Activated T-helper 1 cell treated with anti-CD3 and anti-CD28 coated beads, Interleukin-12 subunit alpha, Interleukin-12 subunit beta, Interleukin-2, Interleukin-4 antibody, amounts not matched to agents 30 ng/mL and 10 ng/mL and 1 ng/mL, durations not matched to agents 14 hours and 24 hours and 36 hours (primary cell): ENCODE measurements around the gene JAKMIP2. TPM values are rescaled to one million over a fixed set of nuclear protein-coding genes. Genes with fewer than 3 reads are reported as not detected.

ENCODE experiments used
- DNase-seq: peaks from one replicate; pipeline ENCODE4 v3.0.0; 2021; ENCODE audit warnings: low spot score
- H3K27ac Mint-ChIP-seq: one replicate; pipeline ENCODE4 v1.8.0; 2021; ENCODE audit warnings: mild to moderate bottlenecking, mixed read lengths
- H3K27me3 Mint-ChIP-seq: one replicate; pipeline ENCODE4 v1.8.0; 2022; ENCODE audit warnings: mild to moderate bottlenecking, moderate library complexity, mixed read lengths; ENCODE audit not compliant: insufficient read depth
- H3K36me3 Mint-ChIP-seq: one replicate; pipeline ENCODE4 v1.8.0; 2021; ENCODE audit warnings: low read depth, mixed read lengths
- H3K4me1 Mint-ChIP-seq: one replicate; pipeline ENCODE4 v1.8.0; 2021; ENCODE audit warnings: low read depth, mixed read lengths
- H3K4me3 Mint-ChIP-seq: one replicate; pipeline ENCODE4 v1.8.0; 2021; ENCODE audit warnings: mild to moderate bottlenecking, moderate library complexity, mixed read lengths
- H3K9me3 Mint-ChIP-seq: one replicate; pipeline ENCODE4 v1.8.0; 2021; ENCODE audit warnings: mixed read lengths
- intact Hi-C: fragments of 100-400 bp; cut with micrococcal nuclease; formaldehyde crosslinking; loops from one replicate; pipeline ENCODE4 v1.15.1; 2024
- total RNA-seq: library from RNA; stranded (reverse); gene quantifications from 2 replicates; pipeline ENCODE4 v1.2.3, GENCODE V29; 2022

The JAKMIP2 gene
- total RNA-seq, 1 donor from 2014 or later, result 1.1 TPM

DNA sequence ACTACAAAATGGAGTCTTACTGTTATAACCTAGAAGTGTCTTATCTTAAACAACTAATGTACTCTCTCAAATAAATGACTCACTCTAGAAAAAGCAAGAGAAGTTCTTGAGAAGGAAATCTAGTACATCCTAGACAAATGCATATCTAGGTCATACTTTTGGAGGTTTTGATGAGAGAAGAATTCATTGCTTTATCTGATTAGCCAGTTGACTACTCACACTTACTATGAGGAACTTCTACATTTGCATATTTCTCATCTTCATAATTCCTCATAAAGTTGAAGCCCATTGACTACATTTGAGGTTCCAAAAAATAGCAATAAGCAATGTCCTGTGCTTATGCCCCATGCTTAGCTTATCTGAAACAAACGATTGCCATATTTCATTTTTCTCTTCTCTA, 2.8 kb downstream of the JAKMIP2 start:
- no peak for DNase-seq
- H3K4me3 Mint-ChIP-seq, result no peak overlapping the region
- intact Hi-C loops, result loop anchor here (5.0 kb wide), 1 partner anchor 603 kb away; the partner anchor contains the start of gene FBXO38
- H3K27me3 Mint-ChIP-seq, result peaks cover 6% of the 10 kb centered on the region
- H3K27ac Mint-ChIP-seq, result no peak overlapping the region
- H3K4me1 Mint-ChIP-seq, result peaks cover 24% of the 10 kb centered on the region
- H3K36me3 Mint-ChIP-seq, result no peaks in the 10 kb centered on the region
- H3K9me3 Mint-ChIP-seq, result peaks cover 14% of the 10 kb centered on the region

GRCh38 chr5:147776989-147777388, 5.5 kb downstream of the JAKMIP2 start:
- no peak for DNase-seq
- Mint-ChIP-seq H3K4me1 (peaks cover 19% of the 10 kb centered on the region), H3K9me3 (peaks cover 14% of the 10 kb centered on the region), H3K27me3 (no peaks in the 10 kb centered on the region), H3K4me3 (no peak overlapping the region), H3K36me3 (no peaks in the 10 kb centered on the region), H3K27ac (no peak overlapping the region)
- intact Hi-C loops, result no loop called here

GRCh38 chr5:147773587-147773986, 8.9 kb downstream of the JAKMIP2 start:
- Mint-ChIP-seq H3K9me3 (peaks cover 14% of the 10 kb centered on the region), H3K4me3 (no peak overlapping the region), H3K27ac (no peak overlapping the region), H3K36me3 (no peaks in the 10 kb centered on the region), H3K27me3 (peaks cover 2% of the 10 kb centered on the region), H3K4me1 (no peaks in the 10 kb centered on the region)
- DNase-seq, result no peak
- intact Hi-C loops, result no loop called here

DNA sequence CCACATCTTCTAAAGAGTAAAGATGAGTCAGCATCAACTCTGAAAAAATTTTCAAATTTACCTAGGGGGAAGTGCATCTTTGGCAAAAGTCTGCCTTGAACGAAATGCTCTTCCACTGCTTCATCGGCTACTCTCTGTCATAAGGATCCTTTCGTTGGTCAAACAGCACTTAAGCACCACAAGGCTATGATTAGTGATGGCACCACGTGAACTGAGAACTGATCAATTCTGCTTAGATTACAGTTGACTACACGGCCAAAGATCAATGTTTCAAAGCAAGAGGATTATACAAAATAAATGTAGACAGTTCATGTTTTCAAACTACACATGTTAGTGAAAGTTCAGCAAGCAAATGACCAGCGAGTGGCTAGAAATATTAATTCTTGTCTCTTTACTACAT, 9.4 kb downstream of the JAKMIP2 start:
- no peak for DNase-seq
- H3K4me3 Mint-ChIP-seq, result no peak overlapping the region

DNA sequence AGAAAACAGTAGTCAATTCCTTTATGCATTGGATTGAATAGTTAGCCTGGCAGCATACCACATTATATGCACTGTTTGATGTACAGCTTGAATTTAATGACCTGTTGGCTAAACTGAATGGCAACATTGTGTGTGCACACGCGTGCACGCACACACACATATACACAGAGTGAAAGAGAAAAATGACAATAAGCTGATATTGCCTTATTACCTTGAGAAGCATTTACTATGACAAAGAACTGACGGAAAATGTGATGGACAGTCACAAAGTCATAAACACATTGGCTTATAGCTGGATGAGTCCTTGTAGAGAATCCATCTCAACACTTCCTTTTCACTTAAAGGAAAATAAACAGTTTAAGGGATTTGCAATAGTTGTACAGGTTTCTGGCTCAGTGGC, 15.5 kb downstream of the JAKMIP2 start:
- H3K9me3 Mint-ChIP-seq, result no peaks in the 10 kb centered on the region
- no peak overlapping the region for H3K27ac Mint-ChIP-seq
- peaks cover 2% of the 10 kb centered on the region for H3K27me3 Mint-ChIP-seq
- no peak overlapping the region for H3K4me3 Mint-ChIP-seq
- H3K4me1 Mint-ChIP-seq, result no peaks in the 10 kb centered on the region
- H3K36me3 Mint-ChIP-seq, result no peaks in the 10 kb centered on the region
- no peak for DNase-seq
- intact Hi-C loops, result no loop called here

More for the DNA sequence above, 9.4 kb downstream of the JAKMIP2 start:
- H3K4me1 Mint-ChIP-seq, result no peaks in the 10 kb centered on the region
- intact Hi-C loops, result no loop called here
- H3K36me3 Mint-ChIP-seq, result no peaks in the 10 kb centered on the region
- no peak overlapping the region for H3K27ac Mint-ChIP-seq
- peaks cover 2% of the 10 kb centered on the region for H3K27me3 Mint-ChIP-seq
- H3K9me3 Mint-ChIP-seq, result peaks cover 14% of the 10 kb centered on the region

- Mint-ChIP-seq H3K27ac (no peak overlapping the region), H3K27me3 (no peaks in the 10 kb centered on the region), H3K36me3 (no peaks in the 10 kb centered on the region), H3K9me3 (no peaks in the 10 kb centered on the region), H3K4me3 (no peak overlapping the region), H3K4me1 (no peaks in the 10 kb centered on the region)
- DNase-seq, result no peak
- intact Hi-C loops, result no loop called here
Measured at GRCh38 chr5:147763791-147764525, 18.6 kb downstream of the JAKMIP2 start.

GRCh38 chr5:147760086-147760875, 22.2 kb downstream of the JAKMIP2 start:
- Mint-ChIP-seq H3K27me3 (no peaks in the 10 kb centered on the region), H3K4me1 (no peaks in the 10 kb centered on the region), H3K4me3 (no peak overlapping the region), H3K27ac (no peak overlapping the region), H3K9me3 (no peaks in the 10 kb centered on the region), H3K36me3 (no peaks in the 10 kb centered on the region)
- no peak for DNase-seq
- intact Hi-C loops, result no loop called here

- Mint-ChIP-seq H3K4me1 (no peaks in the 10 kb centered on the region), H3K27me3 (no peaks in the 10 kb centered on the region), H3K4me3 (no peak overlapping the region), H3K9me3 (no peaks in the 10 kb centered on the region), H3K27ac (no peak overlapping the region), H3K36me3 (no peaks in the 10 kb centered on the region)
- intact Hi-C loops, result no loop called here
- DNase-seq, result no peak
Measured at GRCh38 chr5:147759441-147759840, 23.1 kb downstream of the JAKMIP2 start.

DNA sequence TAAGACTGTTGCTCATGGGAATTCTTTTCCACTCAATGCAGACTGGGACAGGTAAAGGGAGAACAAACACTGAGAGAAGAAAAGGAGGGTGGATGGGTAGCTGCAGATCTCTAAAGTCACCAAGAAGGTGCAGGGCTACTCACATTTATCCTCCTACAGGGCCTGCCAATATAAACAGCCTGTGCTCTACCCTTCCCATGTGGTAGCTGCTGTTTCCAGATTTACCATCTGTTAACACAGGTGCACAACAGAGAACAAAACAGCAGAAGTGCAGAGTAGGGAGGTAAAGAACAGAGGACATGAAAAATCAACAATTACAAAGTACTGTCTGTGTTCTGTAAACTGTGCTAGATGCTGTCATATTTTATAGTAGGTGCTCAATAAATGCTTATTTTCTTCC, 26.0 kb downstream of the JAKMIP2 start:
- H3K4me3 Mint-ChIP-seq, result no peak overlapping the region
- no peaks in the 10 kb centered on the region for H3K27me3 Mint-ChIP-seq
- no peak for DNase-seq
- no peak overlapping the region for H3K27ac Mint-ChIP-seq
- no peaks in the 10 kb centered on the region for H3K36me3 Mint-ChIP-seq
- intact Hi-C loops, result no loop called here
- no peaks in the 10 kb centered on the region for H3K9me3 Mint-ChIP-seq
- H3K4me1 Mint-ChIP-seq, result no peaks in the 10 kb centered on the region

DNA sequence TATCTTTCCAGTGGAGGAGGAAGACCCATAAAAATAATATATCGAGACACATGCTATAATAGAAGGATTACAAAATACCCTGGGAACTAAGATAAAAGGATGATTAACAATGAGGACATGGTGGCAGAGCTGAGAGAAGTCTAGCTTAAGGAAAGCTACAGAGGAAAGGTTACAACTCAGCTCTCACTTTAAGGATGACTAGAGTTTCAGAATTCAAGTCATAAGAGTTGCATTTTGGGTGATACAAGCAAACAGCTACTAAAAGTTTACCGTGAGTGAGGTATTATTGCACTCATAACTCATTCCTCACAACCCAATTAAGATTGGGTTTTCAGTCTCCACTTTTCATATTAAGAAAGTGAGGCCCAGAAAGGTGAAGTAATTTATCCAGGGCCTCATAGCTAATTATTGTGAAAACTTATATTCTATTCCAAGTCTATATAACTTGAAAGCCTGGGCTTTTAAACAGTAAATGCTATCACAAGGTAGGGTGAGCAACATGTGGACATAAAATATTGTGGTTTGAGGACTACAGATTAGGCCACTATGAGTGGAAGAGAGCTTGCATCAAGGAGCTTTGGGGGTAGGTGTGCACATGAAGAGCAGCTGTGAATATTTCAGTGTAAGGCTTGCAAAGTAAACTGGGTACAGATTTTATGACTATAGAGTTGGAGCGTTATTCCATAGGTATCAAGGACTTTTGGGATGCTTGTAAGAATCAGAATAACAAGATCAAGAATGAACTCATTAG, 28.0 kb downstream of the JAKMIP2 start:
- no peaks in the 10 kb centered on the region for H3K27me3 Mint-ChIP-seq
- no peaks in the 10 kb centered on the region for H3K4me1 Mint-ChIP-seq
- no peaks in the 10 kb centered on the region for H3K36me3 Mint-ChIP-seq
- H3K27ac Mint-ChIP-seq, result no peak overlapping the region
- intact Hi-C loops, result no loop called here
- H3K9me3 Mint-ChIP-seq, result no peaks in the 10 kb centered on the region
- H3K4me3 Mint-ChIP-seq, result no peak overlapping the region
- DNase-seq, result no peak

DNA sequence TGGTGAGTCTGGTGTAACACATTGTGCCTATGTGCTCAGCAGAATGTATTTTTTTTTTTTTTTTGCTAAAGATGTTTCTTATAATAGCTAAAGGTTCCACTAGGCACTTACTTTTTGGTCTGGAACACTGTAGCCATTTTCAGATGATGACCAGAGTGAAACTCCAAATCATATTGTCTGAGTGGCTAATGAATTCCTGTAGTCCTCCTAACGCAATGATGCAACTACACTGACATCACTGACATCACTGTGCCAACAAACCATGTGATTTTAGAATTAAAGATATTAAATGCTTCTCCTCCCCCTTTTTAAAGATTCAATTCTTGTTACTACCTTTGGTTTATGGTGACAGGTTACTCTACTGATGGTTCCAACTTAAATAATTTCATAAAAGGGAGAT, 28.8 kb downstream of the JAKMIP2 start:
- Mint-ChIP-seq H3K27ac (no peak overlapping the region), H3K4me3 (no peak overlapping the region), H3K9me3 (no peaks in the 10 kb centered on the region), H3K36me3 (no peaks in the 10 kb centered on the region), H3K4me1 (no peaks in the 10 kb centered on the region), H3K27me3 (no peaks in the 10 kb centered on the region)
- intact Hi-C loops, result no loop called here
- no peak for DNase-seq

DNA sequence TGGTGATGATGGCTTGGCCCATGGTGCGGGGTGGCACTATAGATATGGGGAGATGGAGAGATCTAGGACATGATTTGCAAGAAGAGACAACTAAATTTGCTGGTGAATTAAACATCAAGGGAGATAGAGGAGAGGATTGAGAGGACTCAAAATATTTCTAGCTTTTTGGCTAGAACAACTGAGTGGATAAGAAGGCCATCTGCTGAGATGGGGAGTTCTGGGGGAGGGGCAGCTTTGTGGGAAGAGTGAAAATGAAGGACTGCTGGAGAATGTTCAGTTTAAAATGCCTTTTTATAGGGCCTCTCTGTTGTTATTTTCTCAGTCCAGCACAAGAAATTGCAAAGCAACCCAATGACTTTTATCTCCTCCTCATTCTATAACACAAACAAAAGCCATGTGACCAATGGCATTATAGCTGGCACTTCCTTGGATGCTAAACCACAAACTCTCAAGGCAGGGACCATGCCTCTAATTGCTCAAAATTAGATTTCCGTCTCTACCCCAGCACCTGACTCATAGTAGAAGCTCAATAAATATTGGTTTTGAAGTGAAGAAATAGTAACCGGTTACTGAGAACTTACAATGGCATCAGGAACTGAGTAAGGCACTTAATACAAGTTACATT, 29.8 kb downstream of the JAKMIP2 start:
- H3K27me3 Mint-ChIP-seq, result no peaks in the 10 kb centered on the region
- no peak for DNase-seq
- no peak overlapping the region for H3K4me3 Mint-ChIP-seq
- H3K27ac Mint-ChIP-seq, result no peak overlapping the region
- H3K4me1 Mint-ChIP-seq, result no peaks in the 10 kb centered on the region
- intact Hi-C loops, result no loop called here
- no peaks in the 10 kb centered on the region for H3K9me3 Mint-ChIP-seq
- no peaks in the 10 kb centered on the region for H3K36me3 Mint-ChIP-seq
